Liver (tissue), 9 donors: ENCODE data around the gene STOM. TPM values are rescaled to one million over a fixed set of nuclear protein-coding genes. Genes with fewer than 3 reads are reported as not detected.

Source experiments
- DNase-seq: peaks from one replicate; pipeline ENCODE4 v3.0.0-alpha.2; 2017; ENCODE audit warnings: low spot score
- H3K27ac ChIP-seq, 2 donors: one replicate each; pipeline ENCODE4 v1.7.0; 2013; ENCODE audit warnings: inconsistent platforms in 2 of 2, low read length in 2 of 2, control low read depth in 1 of 2, low read depth in 1 of 2, mild to moderate bottlenecking in 1 of 2
- H3K27me3 ChIP-seq, 4 donors: one replicate each; pipeline versions ENCODE4 v1.6.1 to v1.7.0; 2013; ENCODE audit warnings: low read length in 3 of 4, inconsistent platforms in 1 of 4, mild to moderate bottlenecking in 1 of 4, moderate library complexity in 1 of 4; ENCODE audit not compliant: control insufficient read depth in 4 of 4, insufficient read depth in 4 of 4
- H3K36me3 ChIP-seq, 4 donors: one replicate each; pipeline versions ENCODE4 v1.6.1 to v1.7.0; 2013; ENCODE audit warnings: low read length in 3 of 4, mild to moderate bottlenecking in 3 of 4, low read depth in 1 of 4, moderate library complexity in 1 of 4; ENCODE audit not compliant: control insufficient read depth in 4 of 4, insufficient read depth in 3 of 4
- H3K4me1 ChIP-seq, 4 donors: one replicate each; pipeline versions ENCODE4 v1.6.1 to v1.7.0; 2013; ENCODE audit warnings: low read length in 3 of 4, mild to moderate bottlenecking in 3 of 4, moderate library complexity in 1 of 4; ENCODE audit not compliant: control insufficient read depth in 4 of 4, insufficient read depth in 4 of 4
- H3K4me3 ChIP-seq, 3 donors: one replicate each; pipeline versions ENCODE4 v1.6.1 to v1.7.0; 2013; ENCODE audit warnings: low read length in 3 of 3, control low read depth in 1 of 3, low read depth in 1 of 3, mild to moderate bottlenecking in 1 of 3
- H3K9ac ChIP-seq, 2 donors: one replicate each; pipeline ENCODE4 v1.7.0; 2013; ENCODE audit warnings: low read length in 2 of 2, mild to moderate bottlenecking in 2 of 2, moderate library complexity in 2 of 2, control low read depth in 1 of 2, low read depth in 1 of 2
- H3K9me3 ChIP-seq, 4 donors: one replicate each; pipeline versions ENCODE4 v1.6.1 to v1.7.0; 2013; ENCODE audit warnings: low read length in 3 of 4; ENCODE audit not compliant: control insufficient read depth in 4 of 4
- EGR1 ChIP-seq, 2 donors: IDR thresholded peaks; 2 replicates each; pipeline ENCODE4 v1.6.1; 2016 to 2018; ENCODE audit warnings: antibody characterized with exemption in 2 of 2, low read depth in 2 of 2
- FOXA1 ChIP-seq: IDR thresholded peaks from 2 replicates; pipeline ENCODE4 v1.6.1; 2016; ENCODE audit warnings: antibody characterized with exemption
- FOXA2 ChIP-seq: IDR thresholded peaks from 2 replicates; pipeline ENCODE4 v1.6.1; 2016; ENCODE audit warnings: antibody characterized with exemption
- GABPA ChIP-seq, 2 donors: IDR thresholded peaks in 1 of 2; conservative IDR thresholded peaks in 1 of 2; 2 replicates each; pipeline ENCODE4 v1.6.1; 2016; ENCODE audit warnings: antibody characterized with exemption in 2 of 2, mild to moderate bottlenecking in 1 of 2, moderate library complexity in 1 of 2
- HNF4A ChIP-seq, 2 donors: conservative IDR thresholded peaks; 2 replicates each; pipeline ENCODE4 v1.6.1; 2016; ENCODE audit warnings: antibody characterized with exemption in 2 of 2, mild to moderate bottlenecking in 2 of 2
- HNF4G ChIP-seq: IDR thresholded peaks from 2 replicates; pipeline ENCODE4 v1.6.1; 2016; ENCODE audit warnings: antibody characterized with exemption
- JUND ChIP-seq, 2 donors: IDR thresholded peaks; 2 replicates each; pipeline ENCODE4 v1.6.1; 2016; ENCODE audit warnings: antibody characterized with exemption in 2 of 2
- NR2F2 ChIP-seq: IDR thresholded peaks from 2 replicates; pipeline ENCODE4 v1.6.1; 2016; ENCODE audit warnings: antibody characterized with exemption
- RAD21 ChIP-seq, 2 donors: IDR thresholded peaks; 2 replicates each; pipeline ENCODE4 v1.6.1; 2016; ENCODE audit warnings: antibody characterized with exemption in 2 of 2, mild to moderate bottlenecking in 2 of 2
- RXRA ChIP-seq, 2 donors: IDR thresholded peaks; 2 replicates each; pipeline ENCODE4 v1.6.1; 2017 to 2018; ENCODE audit warnings: antibody characterized with exemption in 2 of 2, mild to moderate bottlenecking in 1 of 2
- SP1 ChIP-seq: IDR thresholded peaks from 2 replicates; pipeline ENCODE4 v1.6.1; 2018; ENCODE audit warnings: antibody characterized with exemption, mild to moderate bottlenecking
- TAF1 ChIP-seq: conservative IDR thresholded peaks from 2 replicates; pipeline ENCODE4 v1.6.1; 2016; ENCODE audit warnings: antibody characterized with exemption, mild to moderate bottlenecking
- YY1 ChIP-seq: IDR thresholded peaks from 2 replicates; pipeline ENCODE4 v1.6.1; 2016; ENCODE audit warnings: antibody characterized with exemption, mild to moderate bottlenecking
- WGBS: extraction: QIAGEN DNeasy Blood & Tissue Kit; methylation state at CpG from one replicate; pipeline ENCODE4 v1.1.7; 2013; 5-methylcytosine and 5-hydroxymethylcytosine counted together
- polyA plus RNA-seq, 2 donors: library from polyadenylated mRNA; stranded (reverse) in 1 of 2; unstranded in 1 of 2; fragments of 200-250 nt in 1 of 2; fragments of >200 nt in 1 of 2; fragmentation: Nextera tagmentation in 1 of 2; extraction: Ambion mirVana in 1 of 2; gene quantifications; one replicate each; pipeline versions ENCODE4 v1.2.1 to v1.2.3, GENCODE V29; 2013 to 2015
- total RNA-seq, 2 donors: library from RNA; depleted of rRNA; stranded (reverse); fragments of >200 nt; gene quantifications; one replicate each; pipeline ENCODE4 v1.2.3, GENCODE V29; 2014
- TF ChIP-seq, protein P1 (sequence below): IDR thresholded peaks from 2 replicates; pipeline ENCODE4 v1.6.1; 2016; ENCODE audit warnings: antibody characterized with exemption
- TF ChIP-seq, protein P2 (sequence below): IDR thresholded peaks from 2 replicates; pipeline ENCODE4 v1.6.1; 2016; ENCODE audit warnings: antibody characterized with exemption
- TF ChIP-seq, protein P3 (sequence below): fragments of 150-350 bp; IDR thresholded peaks from 2 replicates; pipeline ENCODE4 v1.5.1; 2017; ENCODE audit warnings: improper control_type of control experiment, low read depth, low read length; ENCODE audit not compliant: missing input control
- TF ChIP-seq, protein P4 (sequence below): IDR thresholded peaks from 2 replicates; pipeline ENCODE4 v1.6.1; 2016; ENCODE audit warnings: antibody characterized with exemption
- TF ChIP-seq, protein P5 (sequence below): IDR thresholded peaks from 2 replicates; pipeline ENCODE4 v1.6.1; 2016; ENCODE audit warnings: antibody characterized with exemption, mild to moderate bottlenecking
- donor health status: healthy.
- donor health status: healthy.
- donor health status: healthy.
- donor health status: healthy.
- donor health status: healthy.

Gene STOM
- total and polyA plus RNA-seq, 4 donors: 150 to 398 (median 265) TPM

DNA sequence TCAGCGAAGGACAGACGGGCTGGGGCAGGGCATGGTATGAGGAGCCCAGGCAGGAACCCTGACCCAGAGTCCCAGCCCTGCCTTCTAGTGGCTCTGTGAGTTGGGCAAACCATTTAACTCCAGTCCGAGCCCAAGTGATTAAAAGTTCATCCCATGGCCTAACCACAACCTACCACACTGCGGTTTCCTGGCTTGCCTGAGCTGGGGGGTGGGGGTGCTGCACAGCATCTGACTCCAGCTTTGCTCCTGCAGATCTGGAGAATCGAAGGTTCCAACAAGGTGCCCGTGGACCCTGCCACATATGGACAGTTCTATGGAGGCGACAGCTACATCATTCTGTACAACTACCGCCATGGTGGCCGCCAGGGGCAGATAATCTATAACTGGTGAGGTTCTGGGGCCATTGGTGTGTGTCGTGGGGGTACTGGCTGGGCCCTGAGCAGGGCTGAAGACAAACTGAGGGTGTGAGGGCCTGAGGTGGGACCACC lies 49.0 kb downstream of the STOM start:
- Histone ChIP-seq H3K4me1 (peaks cover 4 to 37% (median 21%) of the 10 kb centered on the region in 4 donors), H3K36me3 (peaks cover 0 to 7% (median 1%) of the 10 kb centered on the region in 4 donors), H3K4me3 (no peak overlapping the region), H3K27me3 (no peaks in the 10 kb centered on the region), H3K9ac (no peak overlapping the region), H3K9me3 (no peaks in the 10 kb centered on the region), H3K27ac (peak overlapping the region; percentile 7 to 68)
- TF ChIP-seq TAF1: no peak
- TF ChIP-seq, protein P1, sequence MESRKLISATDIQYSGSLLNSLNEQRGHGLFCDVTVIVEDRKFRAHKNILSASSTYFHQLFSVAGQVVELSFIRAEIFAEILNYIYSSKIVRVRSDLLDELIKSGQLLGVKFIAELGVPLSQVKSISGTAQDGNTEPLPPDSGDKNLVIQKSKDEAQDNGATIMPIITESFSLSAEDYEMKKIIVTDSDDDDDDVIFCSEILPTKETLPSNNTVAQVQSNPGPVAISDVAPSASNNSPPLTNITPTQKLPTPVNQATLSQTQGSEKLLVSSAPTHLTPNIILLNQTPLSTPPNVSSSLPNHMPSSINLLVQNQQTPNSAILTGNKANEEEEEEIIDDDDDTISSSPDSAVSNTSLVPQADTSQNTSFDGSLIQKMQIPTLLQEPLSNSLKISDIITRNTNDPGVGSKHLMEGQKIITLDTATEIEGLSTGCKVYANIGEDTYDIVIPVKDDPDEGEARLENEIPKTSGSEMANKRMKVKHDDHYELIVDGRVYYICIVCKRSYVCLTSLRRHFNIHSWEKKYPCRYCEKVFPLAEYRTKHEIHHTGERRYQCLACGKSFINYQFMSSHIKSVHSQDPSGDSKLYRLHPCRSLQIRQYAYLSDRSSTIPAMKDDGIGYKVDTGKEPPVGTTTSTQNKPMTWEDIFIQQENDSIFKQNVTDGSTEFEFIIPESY: no peak
- TF ChIP-seq YY1: no peak
- no peak for TF ChIP-seq NR2F2
- TF ChIP-seq FOXA1: no peak
- TF ChIP-seq, protein P2, sequence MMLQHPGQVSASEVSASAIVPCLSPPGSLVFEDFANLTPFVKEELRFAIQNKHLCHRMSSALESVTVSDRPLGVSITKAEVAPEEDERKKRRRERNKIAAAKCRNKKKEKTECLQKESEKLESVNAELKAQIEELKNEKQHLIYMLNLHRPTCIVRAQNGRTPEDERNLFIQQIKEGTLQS: no peak
- no peak for TF ChIP-seq RXRA (IDR thresholded peaks at IDR 0.05)
- TF ChIP-seq, protein P3, sequence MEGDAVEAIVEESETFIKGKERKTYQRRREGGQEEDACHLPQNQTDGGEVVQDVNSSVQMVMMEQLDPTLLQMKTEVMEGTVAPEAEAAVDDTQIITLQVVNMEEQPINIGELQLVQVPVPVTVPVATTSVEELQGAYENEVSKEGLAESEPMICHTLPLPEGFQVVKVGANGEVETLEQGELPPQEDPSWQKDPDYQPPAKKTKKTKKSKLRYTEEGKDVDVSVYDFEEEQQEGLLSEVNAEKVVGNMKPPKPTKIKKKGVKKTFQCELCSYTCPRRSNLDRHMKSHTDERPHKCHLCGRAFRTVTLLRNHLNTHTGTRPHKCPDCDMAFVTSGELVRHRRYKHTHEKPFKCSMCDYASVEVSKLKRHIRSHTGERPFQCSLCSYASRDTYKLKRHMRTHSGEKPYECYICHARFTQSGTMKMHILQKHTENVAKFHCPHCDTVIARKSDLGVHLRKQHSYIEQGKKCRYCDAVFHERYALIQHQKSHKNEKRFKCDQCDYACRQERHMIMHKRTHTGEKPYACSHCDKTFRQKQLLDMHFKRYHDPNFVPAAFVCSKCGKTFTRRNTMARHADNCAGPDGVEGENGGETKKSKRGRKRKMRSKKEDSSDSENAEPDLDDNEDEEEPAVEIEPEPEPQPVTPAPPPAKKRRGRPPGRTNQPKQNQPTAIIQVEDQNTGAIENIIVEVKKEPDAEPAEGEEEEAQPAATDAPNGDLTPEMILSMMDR: no peak
- TF ChIP-seq GABPA (IDR thresholded peaks at IDR 0.05 in 1 of 2, conservative IDR thresholded peaks at IDR 0.05 in 1 of 2): no peak
- TF ChIP-seq JUND (IDR thresholded peaks at IDR 0.05): no peak
- no peak for TF ChIP-seq FOXA2
- no peak for TF ChIP-seq HNF4G
- no peak for TF ChIP-seq RAD21 (IDR thresholded peaks at IDR 0.05)
- TF ChIP-seq, protein P4, sequence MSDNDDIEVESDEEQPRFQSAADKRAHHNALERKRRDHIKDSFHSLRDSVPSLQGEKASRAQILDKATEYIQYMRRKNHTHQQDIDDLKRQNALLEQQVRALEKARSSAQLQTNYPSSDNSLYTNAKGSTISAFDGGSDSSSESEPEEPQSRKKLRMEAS: no peak
- no peak for TF ChIP-seq EGR1 (IDR thresholded peaks at IDR 0.05; ENCODE audit: low read depth in 2 of 2)
- no peak for TF ChIP-seq SP1
- TF ChIP-seq, protein P5, sequence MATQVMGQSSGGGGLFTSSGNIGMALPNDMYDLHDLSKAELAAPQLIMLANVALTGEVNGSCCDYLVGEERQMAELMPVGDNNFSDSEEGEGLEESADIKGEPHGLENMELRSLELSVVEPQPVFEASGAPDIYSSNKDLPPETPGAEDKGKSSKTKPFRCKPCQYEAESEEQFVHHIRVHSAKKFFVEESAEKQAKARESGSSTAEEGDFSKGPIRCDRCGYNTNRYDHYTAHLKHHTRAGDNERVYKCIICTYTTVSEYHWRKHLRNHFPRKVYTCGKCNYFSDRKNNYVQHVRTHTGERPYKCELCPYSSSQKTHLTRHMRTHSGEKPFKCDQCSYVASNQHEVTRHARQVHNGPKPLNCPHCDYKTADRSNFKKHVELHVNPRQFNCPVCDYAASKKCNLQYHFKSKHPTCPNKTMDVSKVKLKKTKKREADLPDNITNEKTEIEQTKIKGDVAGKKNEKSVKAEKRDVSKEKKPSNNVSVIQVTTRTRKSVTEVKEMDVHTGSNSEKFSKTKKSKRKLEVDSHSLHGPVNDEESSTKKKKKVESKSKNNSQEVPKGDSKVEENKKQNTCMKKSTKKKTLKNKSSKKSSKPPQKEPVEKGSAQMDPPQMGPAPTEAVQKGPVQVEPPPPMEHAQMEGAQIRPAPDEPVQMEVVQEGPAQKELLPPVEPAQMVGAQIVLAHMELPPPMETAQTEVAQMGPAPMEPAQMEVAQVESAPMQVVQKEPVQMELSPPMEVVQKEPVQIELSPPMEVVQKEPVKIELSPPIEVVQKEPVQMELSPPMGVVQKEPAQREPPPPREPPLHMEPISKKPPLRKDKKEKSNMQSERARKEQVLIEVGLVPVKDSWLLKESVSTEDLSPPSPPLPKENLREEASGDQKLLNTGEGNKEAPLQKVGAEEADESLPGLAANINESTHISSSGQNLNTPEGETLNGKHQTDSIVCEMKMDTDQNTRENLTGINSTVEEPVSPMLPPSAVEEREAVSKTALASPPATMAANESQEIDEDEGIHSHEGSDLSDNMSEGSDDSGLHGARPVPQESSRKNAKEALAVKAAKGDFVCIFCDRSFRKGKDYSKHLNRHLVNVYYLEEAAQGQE: no peak
- no peak for TF ChIP-seq HNF4A (conservative IDR thresholded peaks at IDR 0.05)
- DNase-seq: no peak
- WGBS: 90% methylated on average over 10 of the region's 10 CpGs
